Duodenal mucosa (tissue), 2 donors: ENCODE measurements around the gene TRIM67.
"Not testable (repeated sequence)": the region's sequence is repeated elsewhere in the genome, so short reads cannot be mapped to it uniquely, and the experiment has no call there.

Source experiments
- H3K27ac ChIP-seq: one replicate; pipeline ENCODE4 v1.7.0; 2013; ENCODE audit warnings: low read depth, low read length
- H3K27me3 ChIP-seq, 2 donors: one replicate each; pipeline ENCODE4 v1.7.0; 2013; ENCODE audit warnings: low read length in 2 of 2, control low read depth in 1 of 2; ENCODE audit not compliant: insufficient read depth in 2 of 2, control insufficient read depth in 1 of 2
- H3K36me3 ChIP-seq, 2 donors: one replicate each; pipeline ENCODE4 v1.7.0; 2013; ENCODE audit warnings: low read length in 2 of 2, control low read depth in 1 of 2; ENCODE audit not compliant: insufficient read depth in 2 of 2, control insufficient read depth in 1 of 2
- H3K4me1 ChIP-seq, 2 donors: one replicate each; pipeline ENCODE4 v1.7.0; 2013; ENCODE audit warnings: low read length in 2 of 2, control low read depth in 1 of 2; ENCODE audit not compliant: insufficient read depth in 2 of 2, control insufficient read depth in 1 of 2
- H3K4me3 ChIP-seq, 2 donors: one replicate each; pipeline ENCODE4 v1.7.0; 2013; ENCODE audit warnings: low read length in 2 of 2, low read depth in 1 of 2
- H3K9ac ChIP-seq, 2 donors: one replicate each; pipeline ENCODE4 v1.7.0; 2013; ENCODE audit warnings: low read length in 2 of 2, low read depth in 1 of 2
- H3K9me3 ChIP-seq, 2 donors: one replicate each; pipeline ENCODE4 v1.7.0; 2013; ENCODE audit warnings: low read length in 2 of 2, control low read depth in 1 of 2; ENCODE audit not compliant: control insufficient read depth in 1 of 2

The TRIM67 gene

DNA sequence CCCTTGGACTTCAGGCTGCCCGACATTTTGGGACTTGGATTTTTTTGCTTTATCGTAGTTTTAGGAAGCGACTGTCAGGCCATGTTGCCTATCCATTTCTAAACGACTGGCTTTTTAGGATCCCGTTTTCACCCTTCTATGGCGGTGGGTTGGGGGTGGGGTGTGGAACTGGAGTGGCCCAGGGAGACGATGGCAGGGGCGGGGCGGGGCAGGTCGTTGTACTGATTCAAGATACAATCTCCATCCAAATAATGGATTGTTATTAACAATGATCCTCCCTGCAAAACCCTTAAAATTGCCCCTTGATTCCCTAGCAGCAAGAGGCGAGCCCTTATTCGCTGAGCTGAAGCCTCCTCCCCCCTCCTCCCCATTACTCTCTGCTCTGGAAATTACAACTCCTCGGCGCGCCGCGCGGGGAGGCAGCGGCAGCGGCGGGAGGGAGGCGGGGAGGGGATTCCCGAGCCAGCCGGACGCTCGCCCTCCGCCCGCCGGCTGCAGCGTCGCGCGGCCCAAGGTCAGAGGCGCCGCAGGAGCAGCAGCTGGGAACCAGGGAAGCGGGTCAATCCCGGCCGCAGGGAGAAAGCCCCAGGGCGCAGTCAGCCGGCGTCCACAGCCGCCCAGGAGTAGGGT is at the start of gene TRIM67:
TRIM67 (plus strand) TSS at position 392 of the 630 bp plus-strand sequence. CDS start 912 bp downstream, outside the sequence.
- Histone ChIP-seq H3K4me1 (peaks cover 6 to 10% of the 10 kb centered on the region in 2 donors), H3K9ac (no peak within 1 kb of the TSS), H3K27me3 (peaks cover 40 to 79% of the 10 kb centered on the region in 2 donors)

GRCh38 chr1:231116738-231117137 is 45.1 kb upstream of the TRIM67 start:
- Histone ChIP-seq H3K4me3 (no peak overlapping the region), H3K27me3 (no peaks in the 10 kb centered on the region), H3K9me3 (peaks cover 0 to 7% of the 10 kb centered on the region in 2 donors), H3K4me1 (no peaks in the 10 kb centered on the region), H3K27ac (no peak overlapping the region), H3K36me3 (no peaks in the 10 kb centered on the region), H3K9ac (no peak overlapping the region)

More for the DNA sequence above, at the start of gene TRIM67:
- no peaks in the 10 kb centered on the region for H3K36me3 ChIP-seq
- H3K4me3 ChIP-seq, result peak within 1 kb of the TSS in 1 of 2 donors; percentile 10
- no peak within 1 kb of the TSS for H3K27ac ChIP-seq
- H3K9me3 ChIP-seq, result no peaks in the 10 kb centered on the region

DNA sequence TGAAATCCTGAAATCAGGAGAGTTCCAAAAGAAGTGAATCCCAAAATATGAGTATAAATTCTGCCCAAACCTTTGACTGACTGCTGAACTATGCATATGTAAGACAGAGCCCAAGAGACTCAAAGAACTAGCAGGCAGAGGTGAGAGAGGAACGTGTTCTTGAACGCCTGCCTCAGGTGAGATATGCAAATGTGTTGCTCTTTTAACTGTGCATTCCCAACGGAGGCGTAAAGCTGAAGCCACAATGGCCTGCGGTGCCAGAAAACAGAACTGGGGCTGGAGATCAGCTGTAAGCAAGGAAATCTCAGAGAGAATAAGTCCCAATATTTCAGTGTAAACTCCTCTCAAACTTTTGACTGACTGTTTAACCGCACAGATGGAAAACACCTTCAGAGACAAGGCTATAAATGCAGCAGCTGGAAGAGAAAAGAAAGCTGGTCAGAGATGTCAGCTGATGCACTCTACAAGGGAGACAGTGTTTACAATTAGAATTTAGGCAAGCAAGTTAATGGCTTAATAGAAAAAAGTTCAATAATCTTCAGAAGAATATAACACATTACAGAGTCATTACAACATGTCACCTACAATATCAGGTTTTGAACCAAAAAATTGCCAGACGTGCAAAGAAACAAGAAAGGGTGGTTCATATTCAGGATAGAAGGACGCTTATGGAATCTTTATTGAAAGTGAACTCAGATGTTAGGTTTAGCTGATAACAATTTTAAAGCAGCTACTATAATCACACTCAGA is 43.0 kb upstream of the TRIM67 start:
- peaks cover 0 to 7% of the 10 kb centered on the region in 2 donors for H3K9me3 ChIP-seq
- no peak overlapping the region for H3K27ac ChIP-seq
- no peak overlapping the region for H3K4me3 ChIP-seq
- no peaks in the 10 kb centered on the region for H3K27me3 ChIP-seq
- no peaks in the 10 kb centered on the region for H3K36me3 ChIP-seq
- H3K9ac ChIP-seq, result no peak overlapping the region
- H3K4me1 ChIP-seq, result no peaks in the 10 kb centered on the region

DNA sequence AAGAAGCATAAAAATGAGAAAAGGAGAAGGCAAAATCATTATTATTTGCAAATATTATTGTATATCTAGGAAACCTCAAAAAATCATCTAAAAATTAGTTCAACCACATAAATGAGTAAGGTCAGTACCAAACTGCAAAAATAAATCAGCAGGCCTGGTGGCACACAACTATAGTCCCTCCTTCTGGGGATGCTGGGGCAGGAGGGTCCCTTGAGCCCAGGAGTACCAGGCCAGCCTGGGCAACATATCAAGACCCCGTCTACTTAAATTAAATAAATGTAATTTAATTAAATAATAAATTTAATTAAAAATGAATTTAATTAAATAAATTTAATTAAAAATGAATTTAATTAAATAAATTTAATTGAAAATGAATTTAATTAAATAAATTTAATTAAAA is 40.3 kb upstream of the TRIM67 start:
- H3K4me3 ChIP-seq, result no peak overlapping the region
- H3K27ac ChIP-seq, result no peak overlapping the region
- no peaks in the 10 kb centered on the region for H3K36me3 ChIP-seq
- H3K4me1 ChIP-seq, result no peaks in the 10 kb centered on the region
- H3K9me3 ChIP-seq, result peaks cover 0 to 7% of the 10 kb centered on the region in 2 donors
- H3K27me3 ChIP-seq, result no peaks in the 10 kb centered on the region
- no peak overlapping the region for H3K9ac ChIP-seq

GRCh38 chr1:231122143-231122542 is 39.7 kb upstream of the TRIM67 start:
- H3K36me3 ChIP-seq, result no peaks in the 10 kb centered on the region
- no peak overlapping the region for H3K9ac ChIP-seq
- H3K27ac ChIP-seq, result no peak overlapping the region
- no peak overlapping the region for H3K4me3 ChIP-seq
- H3K4me1 ChIP-seq, result no peaks in the 10 kb centered on the region
- H3K27me3 ChIP-seq, result no peaks in the 10 kb centered on the region
- peaks cover 0 to 7% of the 10 kb centered on the region in 2 donors for H3K9me3 ChIP-seq

DNA sequence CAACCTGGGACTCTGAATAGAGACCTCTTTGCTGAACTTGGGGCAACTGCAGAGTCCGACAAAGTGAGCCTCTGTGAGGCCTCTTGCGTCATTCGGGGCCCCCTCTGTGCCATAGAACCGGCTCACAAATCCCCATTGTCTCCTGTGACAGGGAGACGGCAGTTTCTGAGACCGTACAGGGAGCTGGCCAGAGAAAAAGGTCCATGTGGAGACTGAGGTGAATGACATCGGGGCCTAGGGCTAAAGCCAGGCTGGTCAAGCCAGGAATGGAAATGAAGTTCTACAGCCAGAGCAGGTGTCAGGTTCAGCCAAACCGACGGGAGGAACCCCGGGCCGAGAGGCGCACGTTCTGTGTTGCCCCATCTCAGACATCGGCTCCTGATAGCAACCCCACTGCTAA is 37.1 kb upstream of the TRIM67 start:
- Histone ChIP-seq H3K9ac (no peak overlapping the region), H3K27ac (no peak overlapping the region), H3K4me1 (no peaks in the 10 kb centered on the region), H3K4me3 (no peak overlapping the region), H3K9me3 (no peaks in the 10 kb centered on the region), H3K27me3 (no peaks in the 10 kb centered on the region), H3K36me3 (no peaks in the 10 kb centered on the region)

DNA sequence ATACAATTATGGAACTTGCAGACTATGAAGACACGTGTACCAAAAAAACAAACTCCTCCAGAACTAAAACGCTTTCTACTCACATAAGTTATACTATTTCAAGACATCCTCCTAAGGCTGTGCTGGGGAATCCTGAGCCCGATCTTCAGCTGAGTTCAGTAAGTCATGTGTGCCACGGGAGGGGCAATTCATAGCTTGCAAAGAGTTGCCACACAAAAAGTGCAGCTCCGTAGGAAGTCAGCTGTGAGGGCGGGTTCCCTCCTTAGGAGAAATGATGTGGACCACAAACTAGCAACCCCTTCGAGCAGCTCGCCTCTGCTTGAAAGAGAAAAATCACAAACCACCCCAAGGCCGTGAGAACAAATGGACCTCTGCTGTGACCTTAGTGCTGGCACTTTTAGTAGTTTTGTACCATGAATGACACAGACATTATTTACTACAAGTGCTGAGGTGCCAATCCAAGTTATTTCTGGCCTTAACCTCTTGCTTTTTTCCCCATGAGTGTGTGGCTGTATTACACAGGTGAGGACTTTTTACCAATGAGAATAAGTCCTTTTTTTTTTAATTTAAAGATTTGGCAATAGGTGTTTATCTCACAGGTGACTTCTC is 35.8 kb upstream of the TRIM67 start:
- Histone ChIP-seq H3K4me1 (no peaks in the 10 kb centered on the region), H3K4me3 (no peak overlapping the region), H3K27me3 (no peaks in the 10 kb centered on the region), H3K27ac (no peak overlapping the region), H3K9ac (no peak overlapping the region), H3K36me3 (no peaks in the 10 kb centered on the region), H3K9me3 (no peaks in the 10 kb centered on the region)

DNA sequence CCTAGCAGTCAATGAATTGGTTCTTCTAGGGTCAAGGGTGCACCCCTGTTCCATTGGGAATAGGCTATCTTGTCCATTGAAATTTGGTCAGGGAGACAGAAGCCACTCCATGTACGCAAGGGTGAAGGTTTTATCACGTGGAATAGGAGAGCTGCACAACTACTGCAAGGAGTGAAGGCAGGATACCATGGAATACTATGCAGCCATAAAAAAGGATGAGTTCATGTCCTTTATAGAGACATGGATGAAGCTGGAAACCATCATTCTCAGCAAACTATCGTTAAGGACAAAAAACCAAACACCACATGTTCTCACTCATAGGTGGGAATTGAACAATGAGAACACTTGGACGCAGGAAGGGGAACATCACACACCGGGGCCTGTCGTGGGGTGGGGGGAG is 34.8 kb upstream of the TRIM67 start:
- not testable (repeated sequence) for H3K27me3 ChIP-seq, H3K27ac ChIP-seq, H3K36me3 ChIP-seq, H3K9ac ChIP-seq, H3K9me3 ChIP-seq, H3K4me1 ChIP-seq, H3K4me3 ChIP-seq

GRCh38 chr1:231128471-231128870 is 33.4 kb upstream of the TRIM67 start:
- not testable (repeated sequence) for H3K4me3 ChIP-seq, H3K36me3 ChIP-seq, H3K27ac ChIP-seq, H3K9ac ChIP-seq, H3K4me1 ChIP-seq, H3K27me3 ChIP-seq, H3K9me3 ChIP-seq

- Histone ChIP-seq H3K9me3 (no peaks in the 10 kb centered on the region), H3K27ac (no peak overlapping the region), H3K4me1 (no peaks in the 10 kb centered on the region), H3K4me3 (no peak overlapping the region), H3K36me3 (no peaks in the 10 kb centered on the region), H3K9ac (no peak overlapping the region), H3K27me3 (no peaks in the 10 kb centered on the region)
Observed at GRCh38 chr1:231130544-231130943, 31.3 kb upstream of the TRIM67 start.
